DOHH2 (cell line): ENCODE results near the gene FNIP1.

Source experiments
- H3F3A ChIP-seq: fragments of 200-600 bp; sonication (generic), shearing (Covaris generic); 2 replicates; pipeline ENCODE4 v1.6.0; 2016; ENCODE audit warnings: antibody characterized with exemption, mild to moderate bottlenecking; ENCODE audit not compliant: control insufficient read depth, insufficient read depth
- H3K27ac ChIP-seq: fragments of 200-600 bp; sonication (generic); 2 replicates; pipeline ENCODE4 v1.5.1; 2014; ENCODE audit warnings: low read depth, mild to moderate bottlenecking, low read length, moderate library complexity
- H3K27me3 ChIP-seq: fragments of 200-600 bp; sonication (generic); 2 replicates; pipeline ENCODE4 v1.6.1; 2014; ENCODE audit warnings: mild to moderate bottlenecking, low read length, mixed read lengths; ENCODE audit not compliant: control insufficient read depth
- H3K36me3 ChIP-seq: fragments of 200-600 bp; sonication (generic); 2 replicates; pipeline ENCODE4 v1.6.1; 2014; ENCODE audit warnings: mild to moderate bottlenecking, low read length, moderate library complexity, mixed read lengths; ENCODE audit not compliant: control insufficient read depth
- H3K4me1 ChIP-seq: fragments of 200-600 bp; sonication (generic); 2 replicates; pipeline ENCODE4 v1.6.1; 2014; ENCODE audit warnings: mild to moderate bottlenecking, low read length, mixed read lengths; ENCODE audit not compliant: control insufficient read depth
- H3K4me2 ChIP-seq: fragments of 200-600 bp; sonication (generic); 2 replicates; pipeline ENCODE4 v1.6.0; 2014; ENCODE audit warnings: mild to moderate bottlenecking, low read length, moderate library complexity
- H3K4me3 ChIP-seq: fragments of 200-600 bp; sonication (generic); 2 replicates; pipeline ENCODE4 v1.5.1; 2014; ENCODE audit warnings: mild to moderate bottlenecking, low read length, mixed read lengths
- H3K79me2 ChIP-seq: fragments of 200-600 bp; sonication (generic); 2 replicates; pipeline ENCODE4 v1.6.1; 2014; ENCODE audit warnings: mild to moderate bottlenecking, low read length, mixed read lengths; ENCODE audit not compliant: control insufficient read depth
- H3K9me2 ChIP-seq: fragments of 200-600 bp; sonication (generic); replicated peaks from 2 replicates; pipeline ENCODE4 v1.6.1; 2014; ENCODE audit warnings: mild to moderate bottlenecking, low read length, mixed read lengths; ENCODE audit not compliant: control insufficient read depth
- H3K9me3 ChIP-seq: fragments of 200-600 bp; sonication (generic); 2 replicates; pipeline ENCODE4 v1.6.1; 2014; ENCODE audit warnings: antibody characterized with exemption, low read length, mixed read lengths; ENCODE audit not compliant: control insufficient read depth, insufficient read depth
- H4K20me1 ChIP-seq: fragments of 200-600 bp; sonication (generic); 2 replicates; pipeline ENCODE4 v1.6.0; 2014; ENCODE audit warnings: low read depth, mild to moderate bottlenecking, antibody characterized with exemption, low read length, moderate library complexity; ENCODE audit not compliant: control insufficient read depth, insufficient read depth
- EZH2phosphoT487 ChIP-seq: fragments of 200-600 bp; sonication (generic); IDR thresholded peaks from 2 replicates; pipeline ENCODE4 v1.6.1; 2017; ENCODE audit warnings: borderline replicate concordance, mild to moderate bottlenecking, antibody characterized with exemption, low read length, moderate library complexity, mixed read lengths
- TF ChIP-seq, protein P1 (sequence below): fragments of 200-600 bp; sonication (generic); IDR thresholded peaks from one replicate; pipeline ENCODE4 v1.5.1; 2014; ENCODE audit warnings: antibody characterized with exemption, mild to moderate bottlenecking, low read depth, low read length; ENCODE audit not compliant: poor library complexity, severe bottlenecking

The FNIP1 gene

GRCh38 chr5:131789765-131790164 lies 7.1 kb downstream of the FNIP1 start:
- peaks cover 19% of the 10 kb centered on the region for H3K4me1 ChIP-seq
- H3K27ac ChIP-seq: no peak overlapping the region
- H4K20me1 ChIP-seq: no peaks in the 10 kb centered on the region
- H3K4me2 ChIP-seq: no peak overlapping the region
- no peaks in the 10 kb centered on the region for H3K9me3 ChIP-seq
- peaks cover 12% of the 10 kb centered on the region for H3K36me3 ChIP-seq
- no peak overlapping the region for H3K4me3 ChIP-seq
- TF ChIP-seq, protein P1, sequence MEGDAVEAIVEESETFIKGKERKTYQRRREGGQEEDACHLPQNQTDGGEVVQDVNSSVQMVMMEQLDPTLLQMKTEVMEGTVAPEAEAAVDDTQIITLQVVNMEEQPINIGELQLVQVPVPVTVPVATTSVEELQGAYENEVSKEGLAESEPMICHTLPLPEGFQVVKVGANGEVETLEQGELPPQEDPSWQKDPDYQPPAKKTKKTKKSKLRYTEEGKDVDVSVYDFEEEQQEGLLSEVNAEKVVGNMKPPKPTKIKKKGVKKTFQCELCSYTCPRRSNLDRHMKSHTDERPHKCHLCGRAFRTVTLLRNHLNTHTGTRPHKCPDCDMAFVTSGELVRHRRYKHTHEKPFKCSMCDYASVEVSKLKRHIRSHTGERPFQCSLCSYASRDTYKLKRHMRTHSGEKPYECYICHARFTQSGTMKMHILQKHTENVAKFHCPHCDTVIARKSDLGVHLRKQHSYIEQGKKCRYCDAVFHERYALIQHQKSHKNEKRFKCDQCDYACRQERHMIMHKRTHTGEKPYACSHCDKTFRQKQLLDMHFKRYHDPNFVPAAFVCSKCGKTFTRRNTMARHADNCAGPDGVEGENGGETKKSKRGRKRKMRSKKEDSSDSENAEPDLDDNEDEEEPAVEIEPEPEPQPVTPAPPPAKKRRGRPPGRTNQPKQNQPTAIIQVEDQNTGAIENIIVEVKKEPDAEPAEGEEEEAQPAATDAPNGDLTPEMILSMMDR: no peak
- no peak for TF ChIP-seq EZH2phosphoT487
- no peaks in the 10 kb centered on the region for H3K9me2 ChIP-seq
- peaks cover 91% of the 10 kb centered on the region for H3K79me2 ChIP-seq
- no peaks in the 10 kb centered on the region for H3K27me3 ChIP-seq
- no peaks in the 10 kb centered on the region for H3F3A ChIP-seq

DNA sequence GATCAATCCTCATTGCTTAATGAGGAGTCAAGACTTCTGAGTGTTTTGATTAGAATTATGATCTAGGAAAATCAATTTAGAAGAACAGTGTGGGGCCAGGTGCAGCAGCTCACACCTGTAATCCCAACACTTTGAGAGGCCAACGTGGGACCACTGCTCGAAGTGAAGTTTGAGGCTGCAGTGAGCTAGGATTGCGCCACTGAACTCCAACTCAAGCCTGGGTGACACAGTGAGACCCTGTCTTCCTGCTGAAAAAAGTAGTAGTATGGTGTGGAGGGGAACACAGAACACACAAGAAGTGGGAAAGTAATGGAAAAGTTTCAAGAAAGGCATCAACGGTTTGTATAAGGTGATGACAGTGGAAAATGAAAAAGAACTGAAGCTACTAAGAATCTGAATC lies 9.1 kb downstream of the FNIP1 start:
- Histone ChIP-seq H3K4me1 (no peaks in the 10 kb centered on the region), H3K4me3 (no peak overlapping the region), H3K79me2 (peaks cover 90% of the 10 kb centered on the region), H3K9me3 (no peaks in the 10 kb centered on the region), H3K27ac (no peak overlapping the region), H3K4me2 (no peak overlapping the region), H3F3A (peaks cover 3% of the 10 kb centered on the region; the same call in 1 of the 2 replicates), H3K27me3 (no peaks in the 10 kb centered on the region), H3K36me3 (peaks cover 4% of the 10 kb centered on the region; the same call in 1 of the 2 replicates), H4K20me1 (no peaks in the 10 kb centered on the region), H3K9me2 (no peaks in the 10 kb centered on the region)
- TF ChIP-seq, protein P1: no peak
- TF ChIP-seq EZH2phosphoT487: no peak

DNA sequence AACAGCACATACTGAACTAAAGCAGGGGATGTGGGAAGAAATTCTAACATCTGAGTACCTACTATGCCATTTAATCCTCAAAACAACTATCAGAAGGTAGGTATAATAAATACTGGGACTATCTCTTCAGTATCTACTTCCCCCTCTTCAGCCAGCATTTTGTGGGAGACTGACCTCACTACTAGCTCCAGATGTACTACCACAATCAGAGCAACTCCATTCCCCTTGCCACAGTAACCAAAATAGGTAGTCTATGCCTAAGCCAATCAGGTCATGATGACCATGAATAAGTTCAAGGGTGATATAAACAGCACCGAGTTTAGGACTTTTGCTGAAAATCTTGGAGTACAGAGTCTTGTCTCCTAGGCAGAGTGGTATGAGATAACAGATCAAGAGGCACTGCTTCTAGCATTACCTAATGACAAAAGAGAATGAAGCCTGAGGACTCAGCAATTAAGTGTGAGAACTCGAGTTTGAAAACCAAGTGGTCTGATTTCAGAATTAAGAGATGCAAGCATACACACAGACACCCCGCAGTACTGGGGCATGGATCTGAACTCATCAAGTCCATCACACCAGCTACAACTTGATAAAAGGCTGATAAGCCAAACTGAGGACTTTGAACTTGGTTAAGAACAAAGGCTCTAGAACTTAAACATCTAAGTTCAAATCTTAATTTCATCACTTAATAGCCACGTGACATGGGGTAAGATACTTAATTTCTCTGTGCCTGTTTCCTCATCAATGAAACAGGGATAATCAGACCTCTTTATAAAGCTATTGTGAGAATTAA lies 9.7 kb downstream of the FNIP1 start:
- Histone ChIP-seq H4K20me1 (no peaks in the 10 kb centered on the region), H3K27me3 (no peaks in the 10 kb centered on the region), H3K79me2 (peaks cover 90% of the 10 kb centered on the region), H3K36me3 (no peaks in the 10 kb centered on the region), H3K4me2 (no peak overlapping the region), H3K9me3 (no peaks in the 10 kb centered on the region), H3F3A (peaks cover 3% of the 10 kb centered on the region; the same call in 1 of the 2 replicates), H3K27ac (no peak overlapping the region), H3K4me3 (no peak overlapping the region), H3K9me2 (no peaks in the 10 kb centered on the region), H3K4me1 (no peaks in the 10 kb centered on the region)
- TF ChIP-seq, protein P1: no peak
- TF ChIP-seq EZH2phosphoT487: no peak
